SK-N-SH treated with all-trans-retinoic acid at 6 μM for 48 hours (cell line): Measurements from ENCODE around the gene CDKN2A.

Source experiments
- ATAC-seq: fragments of 200-7000 bp; cut with Tn5 transposase; 3 replicates; pipeline ENCODE4 v1.9.1; 2020; ENCODE audit warnings: mild to moderate bottlenecking, moderate library complexity
- ARNTL ChIP-seq: fragments of 450-650 bp; formaldehyde crosslinking; IDR thresholded peaks from 2 replicates; pipeline ENCODE4 v1.5.0; 2020; ENCODE audit warnings: low read depth, mild to moderate bottlenecking, moderate library complexity, borderline replicate concordance
- BACH2 ChIP-seq: fragments of 250-450 bp; sonication (Bioruptor Pico); IDR thresholded peaks from 2 replicates; pipeline ENCODE4 v1.9.0; 2021; ENCODE audit warnings: mild to moderate bottlenecking, borderline replicate concordance
- CSDC2 ChIP-seq: fragments of 250-450 bp; sonication (Bioruptor Pico); IDR thresholded peaks from 2 replicates; pipeline ENCODE4 v1.5.0; 2020; ENCODE audit warnings: mild to moderate bottlenecking, moderate library complexity
- ESRRG ChIP-seq: fragments of 250-450 bp; sonication (Bioruptor Pico); IDR thresholded peaks from 2 replicates; pipeline ENCODE4 v1.6.1; 2021; ENCODE audit warnings: mild to moderate bottlenecking
- GLIS3 ChIP-seq: fragments of 250-450 bp; sonication (Bioruptor Pico); IDR thresholded peaks from 2 replicates; pipeline ENCODE4 v1.5.0; 2020; ENCODE audit warnings: mild to moderate bottlenecking, moderate library complexity
- ISL1 ChIP-seq: fragments of 250-450 bp; sonication (Bioruptor Pico); IDR thresholded peaks from 2 replicates; pipeline ENCODE4 v2.1.2; 2022; ENCODE audit warnings: mild to moderate bottlenecking, moderate library complexity
- OSR1 ChIP-seq: fragments of 250-450 bp; sonication (Bioruptor Pico); IDR thresholded peaks from 2 replicates; pipeline ENCODE4 v1.8.0; 2022; ENCODE audit warnings: moderate library complexity, mild to moderate bottlenecking, inconsistent platforms
- PPARA ChIP-seq: fragments of 250-450 bp; sonication (Bioruptor Pico); IDR thresholded peaks from 2 replicates; pipeline ENCODE4 v1.5.0; 2020; ENCODE audit warnings: mild to moderate bottlenecking, borderline replicate concordance
- RARB ChIP-seq: fragments of 250-450 bp; sonication (Bioruptor Pico); IDR thresholded peaks from 2 replicates; pipeline ENCODE4 v1.8.0; 2021; ENCODE audit warnings: mild to moderate bottlenecking, moderate library complexity
- SNAI2 ChIP-seq: fragments of 250-450 bp; sonication (Bioruptor Pico); IDR thresholded peaks from 2 replicates; pipeline ENCODE4 v1.5.0; 2020; ENCODE audit warnings: mild to moderate bottlenecking, moderate library complexity
- TCF4 ChIP-seq: fragments of 250-450 bp; sonication (Bioruptor Pico); IDR thresholded peaks from 2 replicates; pipeline ENCODE4 v1.8.0; 2021; ENCODE audit warnings: mild to moderate bottlenecking, moderate library complexity, borderline replicate concordance
- ZC3H10 ChIP-seq: fragments of 250-450 bp; sonication (Bioruptor Pico); IDR thresholded peaks from 2 replicates; pipeline ENCODE4 v1.5.1; 2021; ENCODE audit warnings: mild to moderate bottlenecking, moderate library complexity
- ZFP3 ChIP-seq: fragments of 250-450 bp; sonication (Bioruptor Pico); IDR thresholded peaks from 2 replicates; pipeline ENCODE4 v1.5.0; 2020; ENCODE audit warnings: mild to moderate bottlenecking, moderate library complexity
- ZFP30 ChIP-seq: fragments of 450-650 bp; formaldehyde crosslinking; IDR thresholded peaks from 2 replicates; pipeline ENCODE4 v1.5.0; 2022; ENCODE audit warnings: mild to moderate bottlenecking, moderate library complexity
- ZNF565 ChIP-seq: fragments of 450-650 bp; formaldehyde crosslinking; conservative IDR thresholded peaks from 2 replicates; pipeline ENCODE4 v1.5.0; 2020; ENCODE audit warnings: low read depth, mild to moderate bottlenecking, moderate library complexity
- ZNF70 ChIP-seq: fragments of 450-650 bp; formaldehyde crosslinking; IDR thresholded peaks from 2 replicates; pipeline ENCODE4 v1.5.0; 2020; ENCODE audit warnings: mild to moderate bottlenecking, moderate library complexity
- TF ChIP-seq, protein P1 (sequence below): fragments of 250-450 bp; sonication (Bioruptor Pico); IDR thresholded peaks from 2 replicates; pipeline ENCODE4 v1.8.0; 2021; ENCODE audit warnings: low read depth, mild to moderate bottlenecking, moderate library complexity, borderline replicate concordance
- TF ChIP-seq, protein P2 (sequence below): fragments of 250-450 bp; sonication (Bioruptor Pico); IDR thresholded peaks from 2 replicates; pipeline ENCODE4 v1.5.1; 2021; ENCODE audit warnings: mild to moderate bottlenecking, moderate library complexity
- TF ChIP-seq, protein P3 (sequence below): fragments of 250-450 bp; sonication (Bioruptor Pico); IDR thresholded peaks from 2 replicates; pipeline ENCODE4 v1.5.1; 2020; ENCODE audit warnings: low read depth, mild to moderate bottlenecking, moderate library complexity
- TF ChIP-seq, protein P4 (sequence below): fragments of 250-450 bp; sonication (Bioruptor Pico); IDR thresholded peaks from 2 replicates; pipeline ENCODE4 v1.8.0; 2020; ENCODE audit warnings: mild to moderate bottlenecking, moderate library complexity, borderline replicate concordance
- TF ChIP-seq, protein P5 (sequence below): fragments of 250-450 bp; sonication (Bioruptor Pico); IDR thresholded peaks from 2 replicates; pipeline ENCODE4 v1.5.0; 2020; ENCODE audit warnings: mild to moderate bottlenecking, moderate library complexity

The CDKN2A gene

DNA sequence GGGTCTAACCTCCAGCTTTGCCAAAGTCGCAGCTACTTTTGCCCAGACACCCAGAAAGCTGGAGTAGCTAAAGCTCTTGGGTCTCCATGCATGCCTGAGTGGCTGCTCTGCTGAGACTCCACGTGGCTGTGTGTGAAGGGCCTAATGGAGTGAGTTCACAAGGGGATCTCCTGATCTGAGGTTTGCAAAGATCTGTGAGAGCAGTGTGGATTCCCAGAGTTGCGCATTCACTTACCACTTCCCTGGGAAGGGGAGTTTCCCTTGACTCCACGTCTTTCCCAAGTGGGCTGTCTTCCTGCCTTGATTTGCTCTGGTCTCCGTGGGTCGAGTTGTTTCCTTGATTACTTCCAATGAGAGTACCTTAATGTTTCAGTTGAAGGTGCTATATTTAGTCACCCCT lies 32.5 kb upstream of the CDKN2A start (continued):
- TF ChIP-seq, protein P1, sequence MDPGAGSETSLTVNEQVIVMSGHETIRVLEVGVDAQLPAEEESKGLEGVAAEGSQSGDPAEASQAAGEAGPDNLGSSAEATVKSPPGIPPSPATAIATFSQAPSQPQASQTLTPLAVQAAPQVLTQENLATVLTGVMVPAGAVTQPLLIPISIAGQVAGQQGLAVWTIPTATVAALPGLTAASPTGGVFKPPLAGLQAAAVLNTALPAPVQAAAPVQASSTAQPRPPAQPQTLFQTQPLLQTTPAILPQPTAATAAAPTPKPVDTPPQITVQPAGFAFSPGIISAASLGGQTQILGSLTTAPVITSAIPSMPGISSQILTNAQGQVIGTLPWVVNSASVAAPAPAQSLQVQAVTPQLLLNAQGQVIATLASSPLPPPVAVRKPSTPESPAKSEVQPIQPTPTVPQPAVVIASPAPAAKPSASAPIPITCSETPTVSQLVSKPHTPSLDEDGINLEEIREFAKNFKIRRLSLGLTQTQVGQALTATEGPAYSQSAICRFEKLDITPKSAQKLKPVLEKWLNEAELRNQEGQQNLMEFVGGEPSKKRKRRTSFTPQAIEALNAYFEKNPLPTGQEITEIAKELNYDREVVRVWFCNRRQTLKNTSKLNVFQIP (CRISPR knock-in tag), result no peak
- TF ChIP-seq GLIS3 (CRISPR knock-in tag), result no peak
- TF ChIP-seq, protein P2, sequence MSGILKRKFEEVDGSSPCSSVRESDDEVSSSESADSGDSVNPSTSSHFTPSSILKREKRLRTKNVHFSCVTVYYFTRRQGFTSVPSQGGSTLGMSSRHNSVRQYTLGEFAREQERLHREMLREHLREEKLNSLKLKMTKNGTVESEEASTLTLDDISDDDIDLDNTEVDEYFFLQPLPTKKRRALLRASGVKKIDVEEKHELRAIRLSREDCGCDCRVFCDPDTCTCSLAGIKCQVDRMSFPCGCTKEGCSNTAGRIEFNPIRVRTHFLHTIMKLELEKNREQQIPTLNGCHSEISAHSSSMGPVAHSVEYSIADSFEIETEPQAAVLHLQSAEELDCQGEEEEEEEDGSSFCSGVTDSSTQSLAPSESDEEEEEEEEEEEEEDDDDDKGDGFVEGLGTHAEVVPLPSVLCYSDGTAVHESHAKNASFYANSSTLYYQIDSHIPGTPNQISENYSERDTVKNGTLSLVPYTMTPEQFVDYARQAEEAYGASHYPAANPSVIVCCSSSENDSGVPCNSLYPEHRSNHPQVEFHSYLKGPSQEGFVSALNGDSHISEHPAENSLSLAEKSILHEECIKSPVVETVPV (CRISPR knock-in tag), result no peak
- TF ChIP-seq, protein P3, sequence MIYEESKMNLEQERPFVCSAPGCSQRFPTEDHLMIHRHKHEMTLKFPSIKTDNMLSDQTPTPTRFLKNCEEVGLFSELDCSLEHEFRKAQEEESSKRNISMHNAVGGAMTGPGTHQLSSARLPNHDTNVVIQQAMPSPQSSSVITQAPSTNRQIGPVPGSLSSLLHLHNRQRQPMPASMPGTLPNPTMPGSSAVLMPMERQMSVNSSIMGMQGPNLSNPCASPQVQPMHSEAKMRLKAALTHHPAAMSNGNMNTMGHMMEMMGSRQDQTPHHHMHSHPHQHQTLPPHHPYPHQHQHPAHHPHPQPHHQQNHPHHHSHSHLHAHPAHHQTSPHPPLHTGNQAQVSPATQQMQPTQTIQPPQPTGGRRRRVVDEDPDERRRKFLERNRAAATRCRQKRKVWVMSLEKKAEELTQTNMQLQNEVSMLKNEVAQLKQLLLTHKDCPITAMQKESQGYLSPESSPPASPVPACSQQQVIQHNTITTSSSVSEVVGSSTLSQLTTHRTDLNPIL, result no peak

DNA sequence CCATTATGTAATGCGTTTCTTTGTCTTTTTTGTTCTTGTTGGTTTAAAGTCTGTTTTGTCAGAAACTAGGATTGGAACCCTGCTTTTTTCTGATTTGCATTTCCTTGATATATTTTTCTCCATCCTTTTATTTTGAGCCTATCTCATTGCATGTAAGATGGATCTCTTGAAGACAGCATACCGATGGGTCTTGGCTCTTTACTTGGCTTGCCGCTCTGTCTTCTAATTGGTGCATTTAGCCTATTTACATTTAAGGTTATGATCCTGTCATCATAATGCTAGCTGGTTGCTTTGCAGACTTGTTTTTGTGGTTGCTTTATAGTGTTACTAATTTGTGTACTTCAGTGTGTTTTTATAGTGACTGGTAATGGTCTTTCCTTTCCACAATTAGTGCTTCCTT lies 28.2 kb upstream of the CDKN2A start:
- ATAC-seq, result no peak
- TF ChIP-seq, protein P4, sequence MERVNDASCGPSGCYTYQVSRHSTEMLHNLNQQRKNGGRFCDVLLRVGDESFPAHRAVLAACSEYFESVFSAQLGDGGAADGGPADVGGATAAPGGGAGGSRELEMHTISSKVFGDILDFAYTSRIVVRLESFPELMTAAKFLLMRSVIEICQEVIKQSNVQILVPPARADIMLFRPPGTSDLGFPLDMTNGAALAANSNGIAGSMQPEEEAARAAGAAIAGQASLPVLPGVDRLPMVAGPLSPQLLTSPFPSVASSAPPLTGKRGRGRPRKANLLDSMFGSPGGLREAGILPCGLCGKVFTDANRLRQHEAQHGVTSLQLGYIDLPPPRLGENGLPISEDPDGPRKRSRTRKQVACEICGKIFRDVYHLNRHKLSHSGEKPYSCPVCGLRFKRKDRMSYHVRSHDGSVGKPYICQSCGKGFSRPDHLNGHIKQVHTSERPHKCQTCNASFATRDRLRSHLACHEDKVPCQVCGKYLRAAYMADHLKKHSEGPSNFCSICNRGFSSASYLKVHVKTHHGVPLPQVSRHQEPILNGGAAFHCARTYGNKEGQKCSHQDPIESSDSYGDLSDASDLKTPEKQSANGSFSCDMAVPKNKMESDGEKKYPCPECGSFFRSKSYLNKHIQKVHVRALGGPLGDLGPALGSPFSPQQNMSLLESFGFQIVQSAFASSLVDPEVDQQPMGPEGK (CRISPR knock-in tag), result no peak
- TF ChIP-seq, protein P2 (CRISPR knock-in tag), result no peak
- TF ChIP-seq, protein P3, result no peak
- TF ChIP-seq ZNF565 (CRISPR knock-in tag) (no peak), BACH2 (CRISPR knock-in tag) (no peak), ESRRG (CRISPR knock-in tag) (no peak), ARNTL (CRISPR knock-in tag) (no peak), OSR1 (CRISPR knock-in tag) (no peak), TCF4 (CRISPR knock-in tag) (no peak), RARB (no peak), ZNF70 (CRISPR knock-in tag) (no peak), ZFP3 (CRISPR knock-in tag) (no peak), GLIS3 (CRISPR knock-in tag) (no peak), CSDC2 (CRISPR knock-in tag) (no peak), ZC3H10 (CRISPR knock-in tag) (no peak), PPARA (no peak), ZFP30 (CRISPR knock-in tag) (no peak)
- TF ChIP-seq, protein P1 (CRISPR knock-in tag), result no peak

DNA sequence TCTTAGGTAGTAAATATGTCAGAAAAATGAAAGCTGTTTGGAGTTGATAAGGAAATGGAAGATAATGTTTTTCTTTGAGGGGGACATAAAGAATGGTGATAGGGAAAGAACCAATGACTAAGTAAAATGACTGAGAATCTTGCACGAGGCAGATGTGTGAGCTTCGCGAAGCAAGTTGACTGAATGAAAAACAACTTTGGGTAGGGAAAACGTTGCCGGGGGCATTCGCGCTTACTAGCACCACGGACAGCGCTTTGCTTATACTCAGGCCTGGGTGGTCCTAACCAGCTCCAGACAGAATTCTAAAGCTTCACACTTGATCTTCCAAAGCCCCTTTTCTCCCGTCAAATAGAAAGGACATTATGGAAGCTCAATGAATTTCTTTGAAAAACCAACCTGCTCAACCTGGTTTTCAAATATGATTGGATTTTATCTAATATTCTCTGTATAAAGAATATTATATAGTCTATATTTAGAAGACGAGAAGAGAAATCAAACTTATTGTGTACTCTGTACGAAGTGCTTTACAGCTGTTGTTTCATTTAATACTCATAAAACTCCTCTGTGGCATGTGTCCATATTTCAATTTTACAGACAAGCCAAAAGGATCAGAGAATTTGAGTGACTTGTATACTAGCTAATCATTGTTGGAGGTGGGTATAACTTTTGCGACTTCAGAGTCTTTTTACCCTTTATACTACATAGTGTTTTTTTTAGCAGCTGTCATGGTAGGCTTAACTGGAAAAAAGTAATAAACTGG lies 16.9 kb upstream of the CDKN2A start:
- no peak for ATAC-seq
- TF ChIP-seq RARB (no peak), ZNF565 (CRISPR knock-in tag) (no peak), PPARA (no peak), ESRRG (CRISPR knock-in tag) (no peak), SNAI2 (CRISPR knock-in tag) (no peak), ISL1 (CRISPR knock-in tag) (no peak), ZFP30 (CRISPR knock-in tag) (no peak)
- TF ChIP-seq, protein P5, sequence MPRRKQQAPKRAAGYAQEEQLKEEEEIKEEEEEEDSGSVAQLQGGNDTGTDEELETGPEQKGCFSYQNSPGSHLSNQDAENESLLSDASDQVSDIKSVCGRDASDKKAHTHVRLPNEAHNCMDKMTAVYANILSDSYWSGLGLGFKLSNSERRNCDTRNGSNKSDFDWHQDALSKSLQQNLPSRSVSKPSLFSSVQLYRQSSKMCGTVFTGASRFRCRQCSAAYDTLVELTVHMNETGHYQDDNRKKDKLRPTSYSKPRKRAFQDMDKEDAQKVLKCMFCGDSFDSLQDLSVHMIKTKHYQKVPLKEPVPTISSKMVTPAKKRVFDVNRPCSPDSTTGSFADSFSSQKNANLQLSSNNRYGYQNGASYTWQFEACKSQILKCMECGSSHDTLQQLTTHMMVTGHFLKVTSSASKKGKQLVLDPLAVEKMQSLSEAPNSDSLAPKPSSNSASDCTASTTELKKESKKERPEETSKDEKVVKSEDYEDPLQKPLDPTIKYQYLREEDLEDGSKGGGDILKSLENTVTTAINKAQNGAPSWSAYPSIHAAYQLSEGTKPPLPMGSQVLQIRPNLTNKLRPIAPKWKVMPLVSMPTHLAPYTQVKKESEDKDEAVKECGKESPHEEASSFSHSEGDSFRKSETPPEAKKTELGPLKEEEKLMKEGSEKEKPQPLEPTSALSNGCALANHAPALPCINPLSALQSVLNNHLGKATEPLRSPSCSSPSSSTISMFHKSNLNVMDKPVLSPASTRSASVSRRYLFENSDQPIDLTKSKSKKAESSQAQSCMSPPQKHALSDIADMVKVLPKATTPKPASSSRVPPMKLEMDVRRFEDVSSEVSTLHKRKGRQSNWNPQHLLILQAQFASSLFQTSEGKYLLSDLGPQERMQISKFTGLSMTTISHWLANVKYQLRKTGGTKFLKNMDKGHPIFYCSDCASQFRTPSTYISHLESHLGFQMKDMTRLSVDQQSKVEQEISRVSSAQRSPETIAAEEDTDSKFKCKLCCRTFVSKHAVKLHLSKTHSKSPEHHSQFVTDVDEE (CRISPR knock-in tag), result no peak
- TF ChIP-seq, protein P4 (CRISPR knock-in tag), result no peak
